Pancreas (tissue), 10 donors: ENCODE measurements around the gene PAX2. TPM values are rescaled to one million over a fixed set of nuclear protein-coding genes. Genes with fewer than 3 reads are reported as not detected.

Experiments
- ATAC-seq, 4 donors: fragments of 200-7000 bp; cut with Tn5 transposase; one replicate each; pipeline versions ENCODE4 v1.8.0 to v1.9.1; 2020; ENCODE audit warnings: mild to moderate bottlenecking in 4 of 4, moderate library complexity in 4 of 4
- DNase-seq, 6 donors: peaks; one replicate each; pipeline ENCODE4 v3.0.0-alpha.2; 2020
- FAIRE-seq: peaks from 2 replicates; lab custom pipeline; 2012; peaks lifted over from hg19 to GRCh38; lab: Jason Lieb, UNC
- H3K27ac ChIP-seq, 4 donors: fragments of 200-600 bp; sonication (generic); 1 replicate in 3 of 4; 2 replicates in 1 of 4; pipeline versions ENCODE4 v1.5.0 to v1.8.0; 2020
- H3K27me3 ChIP-seq, 4 donors: fragments of 200-600 bp; one replicate each; pipeline ENCODE4 v1.8.0; 2021
- H3K36me3 ChIP-seq, 3 donors: fragments of 200-600 bp; sonication (generic) in 1 of 3; one replicate each; pipeline versions ENCODE4 v1.5.0 to v1.8.0; 2020 to 2021
- H3K4me1 ChIP-seq, 3 donors: fragments of 200-600 bp; one replicate each; pipeline ENCODE4 v1.8.0; 2021
- H3K4me3 ChIP-seq, 4 donors: fragments of 200-600 bp; sonication (generic) in 2 of 4; one replicate each; pipeline versions ENCODE4 v1.5.0 to v1.8.0; 2020 to 2021
- H3K9me3 ChIP-seq, 4 donors: fragments of 200-600 bp; one replicate each; pipeline ENCODE4 v1.8.0; 2021
- CTCF ChIP-seq, 4 donors: fragments of 200-600 bp; sonication (generic) in 3 of 4; IDR thresholded peaks; one replicate each; pipeline versions ENCODE4 v1.5.0 to v1.8.0; 2021; ENCODE audit warnings: antibody characterized with exemption in 4 of 4
- WGBS, 2 donors: extraction: QIAGEN DNeasy Blood & Tissue Kit; methylation state at CpG; one replicate each; pipeline ENCODE4 v1.1.7; 2013; 5-methylcytosine and 5-hydroxymethylcytosine counted together
- intact Hi-C, 3 donors: fragments of 100-400 bp; cut with DNase I; formaldehyde crosslinking; loops; one replicate each; pipeline versions ENCODE4 v1.11.1 to v1.14.2; 2022
- polyA plus RNA-seq, 2 donors: library from polyadenylated mRNA; stranded (reverse); fragments of 200-250 nt; gene quantifications; one replicate each; pipeline ENCODE4 v1.2.3, GENCODE V29; 2013
- total RNA-seq, 6 donors: library from RNA; stranded (reverse); fragmentation: NEBNext Ultra II Directional in 4 of 6; extraction: Animal tissue kit (Norgen Biotek cat#: 25700) in 4 of 6; gene quantifications; one replicate each; pipeline versions ENCODE4 v1.2.1 to v1.2.4, GENCODE V29; 2021 to 2023
- donor health status: healthy with polysubstance abuse.
- donor health status: DM: no; HTN: no; CAD: no; lungs with moderate emphysema.
- donor health status: DM: no; HTN: no; CAD: no.
- donor health status: control.
- donor health status: control.
- donor health status: Bipolar disorder and iron deficiency.
- donor health status: DM: yes; HTN: yes; CAD: no.
- donor health status: DM: no; HTN: no; CAD: no.
- donor health status: DM: no; HTN: no; CAD: no.
- donor health status: DM: yes; HTN: yes; CAD: no.

The PAX2 gene
- total and polyA plus RNA-seq, 8 donors = 0.07 to 0.49 (median 0.26) TPM

DNA sequence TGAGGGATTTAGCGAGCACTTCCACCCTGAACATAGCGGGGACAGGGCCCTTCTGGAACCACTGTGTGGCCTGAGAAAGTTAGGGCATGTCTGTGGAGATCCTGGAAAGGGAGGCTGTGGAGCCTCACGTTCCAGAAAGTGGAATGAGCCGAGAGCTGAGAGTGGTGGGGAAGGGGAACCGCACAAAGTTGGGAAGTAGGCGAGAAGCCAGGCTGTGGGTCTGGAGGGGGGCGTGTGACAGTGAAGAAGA, 10.4 kb upstream of the PAX2 start:
- ATAC-seq (no peak), FAIRE-seq (no peak), DNase-seq (no peak)
- H3K4me1 ChIP-seq = peaks cover 5 to 17% (median 14%) of the 10 kb centered on the region in 3 donors
- H3K9me3 ChIP-seq = no peaks in the 10 kb centered on the region
- no peak overlapping the region for H3K27ac ChIP-seq
- peaks cover 0 to 41% (median 20%) of the 10 kb centered on the region in 4 donors for H3K27me3 ChIP-seq
- intact Hi-C loops = no loop called here
- H3K4me3 ChIP-seq = no peak overlapping the region
- WGBS, 2 donors = 57 to 61% methylated on average over 6 to 7 of the region's 7 CpGs
- no peak for TF ChIP-seq CTCF (IDR thresholded peaks at IDR 0.05)
- no peaks in the 10 kb centered on the region for H3K36me3 ChIP-seq

- DNase-seq (no peak), ATAC-seq (no peak), FAIRE-seq (no peak)
- Histone ChIP-seq H3K9me3 (no peaks in the 10 kb centered on the region), H3K27ac (no peak overlapping the region), H3K27me3 (peaks cover 0 to 42% (median 22%) of the 10 kb centered on the region in 4 donors), H3K4me3 (no peak overlapping the region), H3K4me1 (peaks cover 5 to 12% (median 9%) of the 10 kb centered on the region in 3 donors), H3K36me3 (no peaks in the 10 kb centered on the region)
- no peak for TF ChIP-seq CTCF (IDR thresholded peaks at IDR 0.05)
- WGBS, 2 donors = 16 to 20% methylated on average over 73 of the region's 73 CpGs
- intact Hi-C loops = no loop called here
These were observed 9.8 kb upstream of the PAX2 start for GRCh38 chr10:100735337-100736143.

GRCh38 chr10:100736144-100736808, 9.1 kb upstream of the PAX2 start:
- Histone ChIP-seq H3K9me3 (no peaks in the 10 kb centered on the region), H3K4me1 (peaks cover 5 to 6% (median 5%) of the 10 kb centered on the region in 3 donors), H3K27ac (no peak overlapping the region), H3K27me3 (peaks cover 0 to 48% (median 23%) of the 10 kb centered on the region in 4 donors), H3K4me3 (no peak overlapping the region), H3K36me3 (no peaks in the 10 kb centered on the region)
- TF ChIP-seq CTCF (IDR thresholded peaks at IDR 0.05) = no peak
- ATAC-seq = no peak
- intact Hi-C loops = no loop called here
- 73 to 84% methylated on average over 6 of the region's 6 CpGs for WGBS, 2 donors
- DNase-seq = no peak
- no peak for FAIRE-seq

- ATAC-seq = no peak
- no peaks in the 10 kb centered on the region for H3K9me3 ChIP-seq
- TF ChIP-seq CTCF (IDR thresholded peaks at IDR 0.05) = no peak
- no peak overlapping the region for H3K27ac ChIP-seq
- no peak overlapping the region for H3K4me3 ChIP-seq
- DNase-seq = no peak
- no peak for FAIRE-seq
- WGBS, 2 donors = 67 to 70% methylated on average over 7 of the region's 7 CpGs
- no peaks in the 10 kb centered on the region for H3K36me3 ChIP-seq
- H3K4me1 ChIP-seq = peaks cover 5 to 6% (median 5%) of the 10 kb centered on the region in 3 donors
- H3K27me3 ChIP-seq = peaks cover 0 to 48% (median 23%) of the 10 kb centered on the region in 4 donors
- intact Hi-C loops = no loop called here
These were observed 8.5 kb upstream of the PAX2 start for GRCh38 chr10:100736809-100737354.
